ENCODE results near the gene FOXP1.

GRCh38 chr3:71579935-71580406, 3.6 kb downstream of the FOXP1 start:
- TF ChIP-seq CTCF (IDR thresholded peaks at IDR 0.05; ENCODE audit: poor library complexity) = no peak
- no peak for TF ChIP-seq EZH2phosphoT487 (IDR thresholded peaks at IDR 0.05; ENCODE audit: low read depth, severe bottlenecking, unreplicated experiment)
